Epithelial cell of esophagus (primary cell): ENCODE results near the gene POLR1A.

Experiments used
- DNase-seq: peaks from one replicate; pipeline ENCODE4 v3.0.0; 2010; ENCODE audit warnings: low read depth
- H3K4me3 ChIP-seq: 2 replicates; pipeline ENCODE4 v1.5.1; 2011; ENCODE audit warnings: mild to moderate bottlenecking, low read length, control low read depth
- CTCF ChIP-seq: IDR thresholded peaks from 2 replicates; pipeline ENCODE4 v1.5.1; 2011; ENCODE audit warnings: low read depth, mild to moderate bottlenecking, low read length, control low read depth, inconsistent platforms; ENCODE audit not compliant: insufficient read depth; ENCODE audit errors: missing control alignments

Gene POLR1A

GRCh38 chr2:86015006-86015405, 90.7 kb downstream of the POLR1A start:
- no peak for TF ChIP-seq CTCF
- H3K4me3 ChIP-seq: no peak overlapping the region
- no peak for DNase-seq

GRCh38 chr2:86014493-86014892, 91.2 kb downstream of the POLR1A start:
- DNase-seq: no peak
- no peak for TF ChIP-seq CTCF
- H3K4me3 ChIP-seq: no peak overlapping the region

- no peak for DNase-seq
- no peak for TF ChIP-seq CTCF
- no peak overlapping the region for H3K4me3 ChIP-seq
These were observed 93.5 kb downstream of the POLR1A start for GRCh38 chr2:86012007-86012712.

- no peak for TF ChIP-seq CTCF
- peak; percentile 29 for DNase-seq
- H3K4me3 ChIP-seq: no peak overlapping the region
These were observed 94.2 kb downstream of the POLR1A start for GRCh38 chr2:86011449-86011941.

GRCh38 chr2:86010083-86010482, 95.6 kb downstream of the POLR1A start:
- H3K4me3 ChIP-seq: no peak overlapping the region
- peak; percentile 45 for DNase-seq
- TF ChIP-seq CTCF: no peak

- no peak for TF ChIP-seq CTCF
- H3K4me3 ChIP-seq: no peak overlapping the region
- DNase-seq: no peak
These were observed 99.2 kb downstream of the POLR1A start for GRCh38 chr2:86006524-86006923.

- no peak overlapping the region for H3K4me3 ChIP-seq
- DNase-seq: no peak
- no peak for TF ChIP-seq CTCF
These were observed 101.7 kb downstream of the POLR1A start for GRCh38 chr2:86003967-86004366.
